PFSK-1 (cell line): Measurements from ENCODE around the gene GPR55.

ENCODE experiments used
- FOXP2 ChIP-seq: optimal IDR thresholded peaks from 2 replicates; pipeline ENCODE3; 2011; ENCODE audit warnings: borderline replicate concordance, control low read depth, inconsistent platforms; ENCODE audit not compliant: insufficient read depth; ENCODE audit errors: extremely low read length, extremely low read depth
- POLR2AphosphoS5 ChIP-seq: IDR thresholded peaks from 2 replicates; pipeline ENCODE4 v1.6.1; 2012; ENCODE audit warnings: low read depth, mild to moderate bottlenecking, control low read depth, low read length, moderate library complexity
- SIN3A ChIP-seq: IDR thresholded peaks from 2 replicates; pipeline ENCODE4 v1.6.1; 2012; ENCODE audit warnings: mild to moderate bottlenecking, low read length, moderate library complexity, borderline replicate concordance; ENCODE audit not compliant: insufficient read depth
- TAF1 ChIP-seq: IDR thresholded peaks from 2 replicates; pipeline ENCODE4 v1.6.1; 2012; ENCODE audit warnings: low read length, control low read depth, borderline replicate concordance; ENCODE audit not compliant: insufficient read depth

DNA sequence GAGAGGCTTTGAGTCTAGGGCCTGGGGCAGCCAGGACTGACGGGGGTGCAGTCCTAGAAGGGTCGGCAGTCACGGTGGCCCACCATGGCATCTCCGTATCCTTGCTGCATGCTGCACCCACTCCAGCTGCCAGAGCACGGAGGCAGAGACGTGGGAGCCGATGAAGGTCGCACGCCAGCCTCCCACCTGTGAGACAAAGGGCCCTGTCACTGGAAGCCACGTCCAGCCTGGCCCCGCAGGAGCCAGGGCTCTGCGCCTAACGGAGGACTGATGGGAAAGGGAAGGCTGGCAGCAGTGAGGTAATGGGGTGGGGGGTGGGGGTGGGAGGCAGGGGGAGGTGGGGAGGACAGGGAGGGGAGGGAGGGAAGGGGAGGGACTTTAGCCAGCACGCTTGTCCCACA is 38.4 kb downstream of the GPR55 start:
- TF ChIP-seq POLR2AphosphoS5 (no peak), SIN3A (no peak), FOXP2 (no peak), TAF1 (no peak)
